Erythroblast (primary cell): ENCODE results near the gene TMC6.

Experiments used
- GATA1 ChIP-seq: IDR thresholded peaks from 2 replicates; pipeline ENCODE4 v1.6.1; 2011; ENCODE audit warnings: low read depth, mild to moderate bottlenecking, control low read depth, low read length, moderate library complexity
- POLR2A ChIP-seq: IDR thresholded peaks from 2 replicates; pipeline ENCODE4 v1.6.1; 2011; ENCODE audit warnings: mild to moderate bottlenecking, low read length

GRCh38 chr17:78175643-78175981 is 47.1 kb upstream of the TMC6 start:
- TF ChIP-seq POLR2A (no peak), GATA1 (no peak)
